ENCODE data around the gene CES3.

GRCh38 chr16:67006930-67007658 lies 46.0 kb downstream of the CES3 start:
- TF ChIP-seq CTCF (IDR thresholded peaks at IDR 0.05), result no peak
- no peak for TF ChIP-seq POLR2A (IDR thresholded peaks at IDR 0.05)

Data from thyroid gland (tissue), 4 donors.